ENCODE measurements around the gene ADGRF4. TPM values are rescaled to one million over a fixed set of nuclear protein-coding genes. Genes with fewer than 3 reads are reported as not detected.

Gene ADGRF4
- polyA plus RNA-seq, 1 donor (not counting 4 experiments of a cell fraction or from before 2014, with no cell fraction given): 30.2 TPM

GRCh38 chr6:47729457-47729856 is 31.1 kb downstream of the ADGRF4 start:
- Histone ChIP-seq H3K27ac (ENCODE audit: control insufficient read depth, insufficient read depth, low read length) (peak overlapping the region; percentile 59), H3K9me3 (ENCODE audit: control insufficient read depth, low read depth, low read length) (no peaks in the 10 kb centered on the region), H3K36me3 (ENCODE audit: control insufficient read depth in 2 of 2, extremely low read depth in 1 of 2, insufficient read depth in 2 of 2, low read length in 2 of 2) (no peaks in the 10 kb centered on the region), H3K27me3 (ENCODE audit: control insufficient read depth, extremely low read depth, insufficient read depth, low read length) (no peaks in the 10 kb centered on the region), H2AFZ (ENCODE audit: control insufficient read depth, low read length) (no peak overlapping the region), H3K9me1 (ENCODE audit: control insufficient read depth, extremely low read depth, insufficient read depth, low read length) (no peaks in the 10 kb centered on the region), H3K4me2 (ENCODE audit: control insufficient read depth, extremely low read depth, insufficient read depth, low read depth, low read length) (peak overlapping the region; percentile 33), H3K4me3 (ENCODE audit: control insufficient read depth in 2 of 3, extremely low read depth in 1 of 3, insufficient read depth in 2 of 3, low read depth in 1 of 3, low read length in 3 of 3) (no peak overlapping the region), H3K4me1 (ENCODE audit: control insufficient read depth, extremely low read depth, insufficient read depth, low read length) (peaks cover 29% of the 10 kb centered on the region), H4K20me1 (ENCODE audit: control insufficient read depth, extremely low read depth, insufficient read depth, low read length) (no peaks in the 10 kb centered on the region), H3K79me2 (ENCODE audit: control insufficient read depth, insufficient read depth, low read length) (no peaks in the 10 kb centered on the region), H3K9ac (ENCODE audit: control insufficient read depth, extremely low read depth, insufficient read depth, low read length) (peak overlapping the region; percentile 11)
- DNase-seq (ENCODE audit: low read depth, low spot score) (no peak), FAIRE-seq (peak; percentile 43)
- no peak for TF ChIP-seq EZH2 (IDR thresholded peaks at IDR 0.05; ENCODE audit: low read length)
- TF ChIP-seq CTCF (optimal IDR thresholded peaks at IDR 0.05 in 1 of 3, IDR thresholded peaks at IDR 0.05 in 1 of 3, conservative IDR thresholded peaks at IDR 0.05 in 1 of 3; ENCODE audit: extremely low read depth in 1 of 3, insufficient read depth in 2 of 3, low read length in 3 of 3): no peak
- dilution Hi-C loops (cut with MboI; ENCODE audit: extremely low pct_ligation_motif_present, low sequenced_read_pairs): no loop called here

GRCh38 chr6:47733879-47734558 is 35.6 kb downstream of the ADGRF4 start:
- no peaks in the 10 kb centered on the region for H3K27me3 ChIP-seq (ENCODE audit: control insufficient read depth, extremely low read depth, insufficient read depth, low read length)
- FAIRE-seq: peak; percentile 77
- no peaks in the 10 kb centered on the region for H3K36me3 ChIP-seq (ENCODE audit: control insufficient read depth in 2 of 2, extremely low read depth in 1 of 2, insufficient read depth in 2 of 2, low read length in 2 of 2)
- no peak overlapping the region for H3K27ac ChIP-seq (ENCODE audit: control insufficient read depth, insufficient read depth, low read length)
- TF ChIP-seq EZH2 (IDR thresholded peaks at IDR 0.05; ENCODE audit: low read length) (no peak), CTCF (optimal IDR thresholded peaks at IDR 0.05 in 1 of 3, IDR thresholded peaks at IDR 0.05 in 1 of 3, conservative IDR thresholded peaks at IDR 0.05 in 1 of 3; ENCODE audit: extremely low read depth in 1 of 3, insufficient read depth in 2 of 3, low read length in 3 of 3) (peak in 2 of 3 experiments; percentile 23 to 43)
- H3K4me1 ChIP-seq (ENCODE audit: control insufficient read depth, extremely low read depth, insufficient read depth, low read length): peaks cover 26% of the 10 kb centered on the region
- H3K9ac ChIP-seq (ENCODE audit: control insufficient read depth, extremely low read depth, insufficient read depth, low read length): no peak overlapping the region
- no peaks in the 10 kb centered on the region for H3K9me3 ChIP-seq (ENCODE audit: control insufficient read depth, low read depth, low read length)
- H4K20me1 ChIP-seq (ENCODE audit: control insufficient read depth, extremely low read depth, insufficient read depth, low read length): no peaks in the 10 kb centered on the region
- H3K4me3 ChIP-seq (ENCODE audit: control insufficient read depth in 2 of 3, extremely low read depth in 1 of 3, insufficient read depth in 2 of 3, low read depth in 1 of 3, low read length in 3 of 3): no peak overlapping the region
- no peaks in the 10 kb centered on the region for H3K9me1 ChIP-seq (ENCODE audit: control insufficient read depth, extremely low read depth, insufficient read depth, low read length)
- dilution Hi-C loops (cut with MboI; ENCODE audit: extremely low pct_ligation_motif_present, low sequenced_read_pairs): no loop called here
- DNase-seq (ENCODE audit: low read depth, low spot score): no peak
- no peak overlapping the region for H3K4me2 ChIP-seq (ENCODE audit: control insufficient read depth, extremely low read depth, insufficient read depth, low read depth, low read length)
- no peaks in the 10 kb centered on the region for H3K79me2 ChIP-seq (ENCODE audit: control insufficient read depth, insufficient read depth, low read length)
- no peak overlapping the region for H2AFZ ChIP-seq (ENCODE audit: control insufficient read depth, low read length)
